GM21825 (cell line): ENCODE data around the gene PIK3CB.
"Not testable (repeated sequence)": the region's sequence is repeated elsewhere in the genome, so short reads cannot be mapped to it uniquely, and the experiment has no call there.

Experiments
- ATAC-seq: cut with Tn5 transposase; IDR thresholded peaks from one replicate; pipeline ENCODE4 v1.9.1; 2021; ENCODE audit warnings: mild to moderate bottlenecking, moderate library complexity; ENCODE audit not compliant: unreplicated experiment

Gene PIK3CB

DNA sequence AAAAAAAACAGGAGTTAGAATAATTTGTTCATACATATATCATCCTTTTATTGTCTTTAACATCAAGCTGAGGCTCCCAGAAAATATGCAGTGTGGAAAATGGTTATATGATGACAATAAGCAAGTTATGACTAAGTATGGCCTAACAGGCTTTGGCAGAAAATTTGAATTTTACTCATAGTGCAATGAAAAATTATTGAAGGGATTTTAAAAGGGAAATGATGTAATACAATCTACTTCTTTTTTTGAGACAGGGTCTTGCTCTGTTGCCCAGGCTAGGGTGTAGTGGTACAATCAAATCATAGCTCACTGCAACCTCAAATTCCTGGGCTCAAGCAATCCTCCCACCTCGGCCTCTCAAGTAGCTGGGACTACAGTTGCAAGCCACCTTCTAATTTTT lies 147.5 kb downstream of the PIK3CB start:
- peak; percentile 15 for ATAC-seq

GRCh38 chr3:138686771-138687221 lies 147.9 kb downstream of the PIK3CB start:
- peak; percentile 99 for ATAC-seq

DNA sequence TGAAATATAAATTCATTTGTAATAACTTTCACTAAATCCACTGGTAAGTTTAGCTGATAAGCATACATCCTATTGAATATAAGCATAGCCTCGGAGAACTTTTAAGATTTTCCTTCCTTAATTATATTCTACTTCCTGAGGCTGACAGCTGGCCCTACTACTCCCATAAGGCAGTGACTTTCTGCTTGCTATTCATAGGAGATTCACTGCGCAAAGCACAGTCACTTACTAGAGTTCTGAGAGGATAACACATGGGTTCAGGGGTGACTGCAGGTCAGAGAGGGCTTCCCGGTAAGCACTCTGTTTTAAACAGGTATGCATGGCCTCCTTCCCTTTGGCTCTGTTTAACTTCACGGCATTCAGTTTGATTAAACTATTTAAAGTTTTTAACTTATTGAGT lies 150.3 kb downstream of the PIK3CB start:
- ATAC-seq = no peak

GRCh38 chr3:138682648-138683047 lies 152.1 kb downstream of the PIK3CB start:
- ATAC-seq = no peak

GRCh38 chr3:138681463-138682220 lies 153.1 kb downstream of the PIK3CB start:
- ATAC-seq = no peak

- ATAC-seq = not testable (repeated sequence)
Measured at GRCh38 chr3:138680974-138681373, 153.8 kb downstream of the PIK3CB start.

DNA sequence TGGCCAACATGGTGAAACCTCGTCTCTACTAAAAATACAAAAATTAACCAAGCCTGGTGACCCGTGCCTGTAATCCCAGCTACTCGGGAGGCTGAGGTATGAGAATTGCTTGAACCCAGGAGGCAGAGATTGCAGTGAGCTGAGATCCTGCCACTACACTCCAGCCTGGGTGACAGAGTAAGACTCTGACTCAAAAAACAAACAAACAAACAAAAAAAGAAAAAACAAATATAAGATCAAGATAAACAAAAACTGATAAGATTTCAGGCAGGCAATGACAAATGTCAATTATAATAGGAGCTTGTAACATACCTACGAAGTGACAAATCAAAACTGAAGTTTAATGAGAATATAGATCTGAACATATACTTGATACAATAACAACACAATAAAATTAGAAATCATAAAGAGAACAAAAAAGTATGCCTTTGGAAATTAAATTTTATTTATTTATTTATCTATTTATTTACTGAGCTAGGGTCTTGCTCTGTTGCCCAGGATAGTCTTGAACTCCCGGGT lies 155.8 kb downstream of the PIK3CB start:
- no peak for ATAC-seq

GRCh38 chr3:138678086-138678485 lies 156.6 kb downstream of the PIK3CB start:
- ATAC-seq = no peak

GRCh38 chr3:138675393-138675792 lies 159.3 kb downstream of the PIK3CB start:
- no peak for ATAC-seq

- ATAC-seq = no peak
Measured at GRCh38 chr3:138673641-138674530, 160.8 kb downstream of the PIK3CB start.

DNA sequence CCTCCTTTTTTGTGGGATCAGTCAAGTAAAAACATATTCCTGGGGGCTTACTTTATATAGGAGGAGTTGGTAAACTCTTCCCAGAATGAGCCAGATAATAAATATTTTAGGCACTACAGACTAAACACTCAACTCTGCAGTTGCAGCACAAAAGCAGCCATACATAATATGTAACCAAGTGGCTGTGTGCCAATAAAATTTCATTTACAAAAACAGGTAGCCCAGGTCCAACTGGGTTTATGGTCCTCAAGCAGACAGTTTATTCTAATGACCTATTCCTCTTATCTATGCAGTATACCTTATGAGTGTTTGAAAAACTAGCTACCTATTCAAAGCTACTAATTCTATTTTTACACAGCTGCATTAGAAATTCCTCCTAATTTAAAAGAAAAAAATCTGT lies 164.3 kb downstream of the PIK3CB start:
- no peak for ATAC-seq

- ATAC-seq = no peak
Measured at GRCh38 chr3:138668107-138668506, 166.6 kb downstream of the PIK3CB start.

GRCh38 chr3:138657508-138657907 lies 177.2 kb downstream of the PIK3CB start:
- ATAC-seq = no peak

GRCh38 chr3:138653567-138653966 lies 181.2 kb downstream of the PIK3CB start:
- no peak for ATAC-seq

GRCh38 chr3:138649134-138649533 lies 185.6 kb downstream of the PIK3CB start:
- ATAC-seq = no peak

DNA sequence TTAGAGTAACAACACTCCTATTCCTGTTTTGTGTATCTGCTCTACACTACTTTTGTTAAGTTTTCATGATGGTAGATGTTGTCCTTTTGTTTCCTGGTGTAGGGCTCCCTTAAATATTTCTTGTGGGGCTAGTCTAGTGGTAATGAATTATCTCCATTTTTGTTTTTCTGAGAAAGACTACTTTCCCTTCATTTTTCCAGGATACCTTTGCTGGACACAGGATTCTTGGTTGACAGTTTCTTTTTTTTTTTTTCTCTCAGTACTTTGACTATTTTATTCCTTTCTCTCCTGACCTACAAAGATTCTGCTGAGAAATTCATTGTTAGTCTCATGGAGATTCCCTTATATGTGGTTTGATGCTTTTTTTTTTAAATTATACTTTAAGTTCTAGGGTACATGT lies 188.2 kb downstream of the PIK3CB start:
- no peak for ATAC-seq

GRCh38 chr3:138646008-138646407 lies 188.7 kb downstream of the PIK3CB start:
- ATAC-seq = no peak

- no peak for ATAC-seq
Measured at GRCh38 chr3:138642927-138643253, 191.8 kb downstream of the PIK3CB start.

DNA sequence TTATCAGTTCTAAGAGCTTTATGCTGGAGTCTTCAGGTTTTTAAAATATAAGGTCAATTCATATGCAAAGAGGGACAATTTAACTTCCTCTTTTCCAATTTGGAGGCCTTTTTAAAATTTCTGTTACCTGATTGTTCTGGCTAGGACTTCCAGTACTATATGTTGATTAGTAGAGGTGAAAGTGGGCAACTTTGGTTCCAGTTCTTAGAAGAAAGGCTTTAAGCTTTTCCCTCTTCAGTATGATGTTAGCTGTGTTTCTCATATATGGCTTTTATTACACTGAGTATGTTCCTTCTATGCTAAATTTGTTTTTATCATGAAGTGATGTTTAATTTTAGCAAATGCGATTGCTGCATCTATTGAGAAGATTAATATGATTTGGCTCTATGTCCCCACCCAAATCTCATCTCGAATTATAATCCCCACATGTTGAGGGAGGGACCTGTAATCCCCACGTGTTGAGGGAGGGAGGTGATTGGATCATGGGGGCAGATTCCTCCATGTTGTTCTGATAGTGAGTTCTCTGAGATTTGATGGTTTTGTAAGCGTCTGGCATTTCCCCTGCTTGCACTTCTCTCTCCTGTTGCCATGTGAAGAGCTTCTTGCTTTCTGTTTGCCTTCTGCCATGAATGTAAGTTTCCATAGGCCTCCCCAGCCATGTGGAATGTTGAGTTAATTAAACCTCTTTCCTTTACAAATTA lies 192.4 kb downstream of the PIK3CB start:
- ATAC-seq = no peak

GRCh38 chr3:138640537-138640936 lies 194.2 kb downstream of the PIK3CB start:
- ATAC-seq = no peak

- no peak for ATAC-seq
Measured at GRCh38 chr3:138638641-138639040, 196.1 kb downstream of the PIK3CB start.
